A549 treated with GW870086 at 1 μM for 4 hours (cell line): ENCODE measurements around the gene IFNA21. TPM values are rescaled to one million over a fixed set of nuclear protein-coding genes. Genes with fewer than 3 reads are reported as not detected.

Experiments used
- total RNA-seq: library from RNA; stranded (reverse); fragments of 200-300 nt; extraction: Qiagen RNA extraction; gene quantifications from 5 replicates; pipeline ENCODE4 v1.2.3, GENCODE V29; 2022; ENCODE audit warnings: low read depth

IFNA21 gene
- not detected in 5 replicates for total RNA-seq

GRCh38 chr9:21166560-21166959, at the start of gene IFNA21:
Gene IFNA21, minus strand, starts transcription at chr9:21166660. Its CDS starts 48 bp downstream, at chr9:21166612.

GRCh38 chr9:21207043-21207442, 40.6 kb upstream of the IFNA21 start, which contains the start of gene IFNA10:
Gene IFNA10, minus strand, starts transcription at chr9:21207143. Its CDS starts 46 bp downstream, at chr9:21207097.

GRCh38 chr9:21202105-21202504, 35.6 kb upstream of the IFNA21 start, which contains the start of gene IFNA7:
Gene IFNA7, minus strand, starts transcription at chr9:21202205. Its CDS starts 40 bp downstream, at chr9:21202165.

GRCh38 chr9:21187487-21187886, 21.0 kb upstream of the IFNA21 start, which contains the start of gene IFNA4:
Gene IFNA4, minus strand, starts transcription at chr9:21187587. Its CDS starts 56 bp downstream, at chr9:21187531.

GRCh38 chr9:21141427-21141882, 25.0 kb downstream of the IFNA21 start, which contains the start of gene IFNW1:
Gene IFNW1, minus strand, starts transcription at chr9:21141832. Its CDS starts 262 bp downstream, at chr9:21141570.

Other genes with a start within 250 kb of the IFNA21 start
- gene HACD4, start 135.0 kb downstream of the IFNA21 start, total RNA-seq = 0.91 to 1.3 TPM (median 1.1 TPM) in 5 replicates
- not detected in 5 replicates for gene IFNB1, start 88.7 kb downstream of the IFNA21 start, total RNA-seq
- not detected in 5 replicates for gene IFNW1, start 24.8 kb downstream of the IFNA21 start, total RNA-seq
- gene IFNA4, start 20.9 kb upstream of the IFNA21 start, total RNA-seq = not detected in 5 replicates
- gene IFNA7, start 35.5 kb upstream of the IFNA21 start, total RNA-seq = not detected in 5 replicates
- not detected in 5 replicates for gene IFNA10, start 40.5 kb upstream of the IFNA21 start, total RNA-seq
- not detected in 5 replicates for gene IFNA16, start 50.7 kb upstream of the IFNA21 start, total RNA-seq
- not detected in 5 replicates for gene IFNA17, start 61.6 kb upstream of the IFNA21 start, total RNA-seq
- not detected in 5 replicates for gene IFNA14, start 73.3 kb upstream of the IFNA21 start, total RNA-seq
- not detected in 5 replicates for gene IFNA5, start 138.7 kb upstream of the IFNA21 start, total RNA-seq
- gene KLHL9, start 168.7 kb upstream of the IFNA21 start, total RNA-seq = 13.3 to 20.5 TPM (median 18.6 TPM) in 5 replicates
- gene IFNA6, start 184.2 kb upstream of the IFNA21 start, total RNA-seq = not detected in 5 replicates
- not detected in 5 replicates for gene IFNA13, start 201.4 kb upstream of the IFNA21 start, total RNA-seq
- not detected in 5 replicates for gene IFNA2, start 218.7 kb upstream of the IFNA21 start, total RNA-seq
- gene IFNA8, start 242.5 kb upstream of the IFNA21 start, total RNA-seq = not detected in 5 replicates